NCI-H524 treated with DMSO at 0.1 percent for 48 hours (cell line): ENCODE measurements around the gene KRTAP4-9.
"Not testable (repeated sequence)": the region's sequence is repeated elsewhere in the genome, so short reads cannot be mapped to it uniquely, and the experiment has no call there.

ENCODE experiments used
- DNase-seq: peaks from one replicate; lab custom pipeline; 2025; lab: John Stamatoyannopoulos, UW

Gene KRTAP4-9

GRCh38 chr17:41131979-41132378 lies 26.8 kb downstream of the KRTAP4-9 start:
- DNase-seq: no peak

DNA sequence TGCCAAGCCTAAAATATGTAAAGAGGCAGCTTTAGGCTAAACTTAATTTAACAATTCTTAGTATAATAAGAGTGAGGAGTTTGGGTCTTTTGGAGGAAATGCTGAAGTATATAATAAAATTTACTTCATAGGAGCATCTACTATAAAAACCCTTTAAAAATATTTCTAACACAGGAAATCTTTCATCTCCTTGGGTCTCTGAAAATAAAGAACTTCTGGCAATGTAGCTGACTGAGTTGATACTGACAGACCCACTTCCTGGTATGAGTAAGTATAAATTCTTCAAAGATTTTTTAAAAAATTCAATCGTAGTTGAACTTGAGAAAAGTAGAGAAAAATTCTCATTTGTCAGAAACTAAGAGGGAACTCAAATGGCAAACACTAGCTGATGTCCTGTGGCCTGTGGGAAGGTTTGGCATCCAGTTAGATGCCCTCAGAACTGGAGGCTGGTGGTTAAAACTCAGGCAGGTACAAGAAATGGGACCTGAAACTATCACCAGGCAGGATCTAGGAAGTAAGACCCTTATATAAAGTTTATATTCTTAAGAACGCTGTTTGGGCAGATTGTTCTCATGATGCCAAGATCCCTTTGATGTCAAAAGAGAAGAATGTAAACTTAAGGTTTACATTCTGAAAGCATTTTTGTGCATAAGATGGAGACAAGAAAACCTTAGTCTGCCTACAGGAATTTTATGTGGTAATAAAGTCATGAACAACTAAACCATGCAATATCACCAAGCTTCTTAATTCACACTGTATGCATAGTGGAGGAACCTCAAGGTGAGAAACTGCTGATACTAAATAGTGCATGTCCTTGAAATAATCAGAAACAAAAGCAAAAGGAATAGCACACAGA lies 28.9 kb downstream of the KRTAP4-9 start:
- no peak for DNase-seq

- DNase-seq: not testable (repeated sequence)
Measured at GRCh38 chr17:41139865-41140264, 34.7 kb downstream of the KRTAP4-9 start.

GRCh38 chr17:41140360-41141131 lies 35.4 kb downstream of the KRTAP4-9 start, which contains the start of gene KRTAP4-6:
Gene KRTAP4-6, minus strand, starts transcription at chr17:41140544. Its CDS starts 57 bp downstream, at chr17:41140487.
- no peak for DNase-seq

DNA sequence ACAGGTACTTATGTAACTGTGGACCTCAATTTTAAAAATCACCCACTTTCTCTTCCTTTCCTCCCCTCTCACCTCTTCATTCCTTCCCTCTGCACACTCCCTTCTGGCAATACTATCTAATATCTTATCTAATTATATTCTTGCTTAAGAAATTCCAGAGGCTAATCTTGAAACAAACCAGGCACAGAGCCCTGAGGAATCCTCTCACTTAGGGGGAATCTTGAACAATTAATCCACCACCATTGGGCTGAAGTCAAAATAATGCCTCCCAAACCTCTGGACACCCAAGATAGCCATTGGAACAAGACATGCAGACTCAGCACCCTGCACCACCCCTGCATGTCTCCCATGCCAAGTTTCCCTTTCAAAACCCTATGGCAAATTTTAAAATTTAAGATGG lies 36.2 kb downstream of the KRTAP4-9 start:
- DNase-seq: no peak

- no peak for DNase-seq
Measured at GRCh38 chr17:41144846-41145245, 39.7 kb downstream of the KRTAP4-9 start.

- DNase-seq: no peak
Measured at GRCh38 chr17:41145261-41145660, 40.1 kb downstream of the KRTAP4-9 start.

- DNase-seq: no peak
Measured at GRCh38 chr17:41147531-41148204, 42.5 kb downstream of the KRTAP4-9 start.

DNA sequence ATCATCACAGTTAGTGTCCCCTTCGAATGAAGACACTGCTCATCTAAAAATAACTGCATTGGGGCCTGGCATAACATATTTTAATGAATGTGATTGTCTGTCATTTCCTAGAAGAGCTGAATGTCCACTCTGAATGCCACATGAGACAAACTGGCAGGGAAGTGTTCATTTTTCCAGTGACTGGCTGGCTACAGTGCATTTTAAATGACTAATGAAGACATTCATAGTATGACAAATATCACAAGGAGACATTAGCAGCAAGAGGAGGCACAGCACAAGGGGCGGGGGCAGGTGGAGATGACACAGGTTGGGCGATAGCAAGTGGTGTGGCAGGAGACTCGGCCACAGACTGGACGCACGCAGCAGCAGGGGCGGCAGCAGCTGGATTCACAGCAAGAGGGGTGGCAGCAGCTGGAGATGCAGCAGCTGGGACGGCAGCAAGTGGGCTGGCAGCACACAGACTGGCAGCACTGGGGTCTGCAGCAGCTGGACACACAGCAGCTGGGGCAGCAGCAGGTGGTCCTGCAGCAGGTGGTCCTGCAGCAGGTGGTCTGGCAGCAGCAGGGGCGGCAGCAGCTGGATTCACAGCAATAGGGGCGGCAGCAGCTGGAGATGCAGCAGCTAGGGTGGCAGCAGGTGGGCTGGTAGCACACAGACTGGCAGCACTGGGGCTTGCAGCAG lies 43.9 kb downstream of the KRTAP4-9 start:
- not testable (repeated sequence) for DNase-seq

DNA sequence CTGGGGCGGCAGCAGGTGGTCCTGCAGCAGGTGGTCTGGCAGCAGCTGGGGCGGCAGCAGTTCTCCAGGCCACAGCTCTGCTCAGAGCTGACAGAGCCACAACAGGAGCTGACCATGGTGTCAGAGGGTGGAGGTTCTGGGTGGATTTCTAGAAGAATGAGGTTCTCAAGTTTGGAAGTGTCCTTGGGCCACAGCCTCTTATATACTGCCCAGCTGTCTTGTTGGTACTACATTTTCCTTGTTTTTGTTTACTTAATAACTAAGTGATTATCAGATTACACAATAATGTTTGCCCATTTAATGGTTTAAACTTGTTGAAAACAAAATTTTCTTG lies 44.4 kb downstream of the KRTAP4-9 start, which contains the start of gene KRTAP4-5:
Gene KRTAP4-5, minus strand, starts transcription at position 174 of the 334 bp plus-strand sequence. Its CDS starts 58 bp downstream, at position 116.
- DNase-seq: no peak

- no peak for DNase-seq
Measured at GRCh38 chr17:41150026-41150425, 44.8 kb downstream of the KRTAP4-9 start.

DNA sequence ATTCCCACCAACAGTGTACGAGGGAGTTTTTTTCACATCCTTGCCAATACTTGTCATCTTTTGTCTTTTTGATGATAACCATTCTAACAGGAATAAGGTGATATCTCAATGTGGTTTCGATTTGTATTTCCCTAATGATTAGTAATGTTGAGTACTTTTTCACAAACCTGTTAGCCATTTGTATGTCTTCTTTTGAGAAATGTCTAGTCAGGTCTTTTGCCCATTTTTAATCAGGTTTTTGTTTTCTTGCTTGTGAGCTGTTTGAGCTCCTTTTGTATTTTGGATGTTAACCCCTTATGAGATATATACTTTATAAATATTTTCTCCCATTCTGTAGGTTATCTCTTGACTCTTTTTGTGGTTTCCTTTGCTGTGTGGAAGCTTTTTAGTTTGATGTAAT lies 46.3 kb downstream of the KRTAP4-9 start:
- no peak for DNase-seq

- no peak for DNase-seq
Measured at GRCh38 chr17:41153856-41154255, 48.7 kb downstream of the KRTAP4-9 start.
